Measurements from ENCODE around the gene UBN1. TPM values are rescaled to one million over a fixed set of nuclear protein-coding genes. Genes with fewer than 3 reads are reported as not detected.
A peak's percentile ranks its signal among the peaks of the same experiment; 100 is the strongest.

UBN1 gene
- total RNA-seq, 2 donors from 2014 or later, result 32.0 to 36.0 TPM

- peaks cover 12 to 27% of the 10 kb centered on the region in 2 donors for H3K36me3 Mint-ChIP-seq (ENCODE audit: insufficient read depth in 2 of 2)
- no peaks in the 10 kb centered on the region for H3K27me3 Mint-ChIP-seq (ENCODE audit: low read depth)
- H3K9me3 Mint-ChIP-seq, result no peaks in the 10 kb centered on the region
- peaks cover 8% of the 10 kb centered on the region for H3K4me1 Mint-ChIP-seq (ENCODE audit: low read depth)
- DNase-seq (no peak), ATAC-seq (replicated peaks in 1 of 2) (no peak)
- H3K4me3 Mint-ChIP-seq, result no peak overlapping the region
- H3K27ac Mint-ChIP-seq, result no peak overlapping the region
Measured at GRCh38 chr16:4831616-4832015, 15.7 kb upstream of the UBN1 start.

- Mint-ChIP-seq H3K4me1 (ENCODE audit: low read depth) (peaks cover 8% of the 10 kb centered on the region), H3K4me3 (no peak overlapping the region), H3K27ac (no peak overlapping the region), H3K9me3 (no peaks in the 10 kb centered on the region), H3K27me3 (ENCODE audit: low read depth) (no peaks in the 10 kb centered on the region), H3K36me3 (ENCODE audit: insufficient read depth in 2 of 2) (peaks cover 10 to 32% of the 10 kb centered on the region in 2 donors)
- DNase-seq (no peak), ATAC-seq (replicated peaks in 1 of 2) (no peak)
Measured at GRCh38 chr16:4832698-4833343, 14.5 kb upstream of the UBN1 start.

- Mint-ChIP-seq H3K4me3 (no peak overlapping the region), H3K27ac (peak overlapping the region; percentile 20), H3K36me3 (ENCODE audit: insufficient read depth in 2 of 2) (peaks cover 10 to 32% of the 10 kb centered on the region in 2 donors), H3K4me1 (ENCODE audit: low read depth) (peaks cover 8% of the 10 kb centered on the region), H3K27me3 (ENCODE audit: low read depth) (no peaks in the 10 kb centered on the region), H3K9me3 (no peaks in the 10 kb centered on the region)
- DNase-seq (no peak), ATAC-seq (replicated peaks in 1 of 2) (no peak)
Measured at GRCh38 chr16:4833584-4833983, 13.7 kb upstream of the UBN1 start.

GRCh38 chr16:4836727-4837126 lies 10.6 kb upstream of the UBN1 start:
- peaks cover 7 to 31% of the 10 kb centered on the region in 2 donors for H3K36me3 Mint-ChIP-seq (ENCODE audit: insufficient read depth in 2 of 2)
- H3K4me3 Mint-ChIP-seq, result no peak overlapping the region
- no peaks in the 10 kb centered on the region for H3K9me3 Mint-ChIP-seq
- DNase-seq (no peak), ATAC-seq (replicated peaks in 1 of 2) (no peak)
- peak overlapping the region; percentile 10 for H3K27ac Mint-ChIP-seq
- peaks cover 8% of the 10 kb centered on the region for H3K4me1 Mint-ChIP-seq (ENCODE audit: low read depth)
- no peaks in the 10 kb centered on the region for H3K27me3 Mint-ChIP-seq (ENCODE audit: low read depth)

DNA sequence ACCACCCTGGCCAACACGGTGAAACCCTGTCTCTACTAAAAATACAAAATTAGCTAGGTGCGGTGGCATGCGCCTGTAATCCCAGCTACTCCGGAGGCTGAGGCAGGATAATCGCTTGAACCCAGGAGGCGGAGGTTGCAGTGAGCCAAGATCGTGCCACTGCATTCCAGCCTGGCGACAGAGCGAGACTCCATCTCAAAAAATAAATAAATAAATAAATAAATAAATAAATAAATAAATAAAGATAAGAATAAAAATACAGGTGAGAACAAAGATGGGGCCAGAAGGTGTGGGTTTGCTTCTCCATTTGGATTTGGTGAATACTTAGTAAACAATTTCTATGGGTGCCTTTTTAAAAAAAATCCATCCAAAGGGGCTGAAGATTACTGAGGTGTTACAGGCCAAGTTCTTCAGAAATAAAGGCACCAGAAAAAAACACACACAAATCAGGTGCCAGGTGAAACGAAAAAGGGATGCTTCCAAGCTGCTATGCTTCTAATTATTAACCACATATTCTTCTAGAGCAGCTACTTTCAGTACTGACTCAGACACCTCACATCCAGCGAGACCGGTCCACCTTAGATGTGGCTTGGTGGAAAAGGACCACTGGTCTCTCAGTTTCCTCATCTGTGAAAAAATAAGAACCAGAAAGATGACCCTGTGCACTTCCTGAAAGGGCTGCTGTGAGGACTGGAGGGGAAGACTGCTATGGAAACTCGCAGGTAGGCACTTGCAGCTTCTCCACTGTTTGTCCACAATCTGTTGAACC lies 9.4 kb upstream of the UBN1 start:
- DNase-seq (no peak), ATAC-seq (replicated peaks in 1 of 2) (no peak)
- Mint-ChIP-seq H3K36me3 (ENCODE audit: insufficient read depth in 2 of 2) (peaks cover 4 to 23% of the 10 kb centered on the region in 2 donors), H3K9me3 (no peaks in the 10 kb centered on the region), H3K4me1 (ENCODE audit: low read depth) (peaks cover 8% of the 10 kb centered on the region), H3K27me3 (ENCODE audit: low read depth) (no peaks in the 10 kb centered on the region), H3K4me3 (no peak overlapping the region), H3K27ac (no peak overlapping the region)

- peaks cover 2% of the 10 kb centered on the region for H3K4me1 Mint-ChIP-seq (ENCODE audit: low read depth)
- H3K27ac Mint-ChIP-seq, result no peak overlapping the region
- H3K27me3 Mint-ChIP-seq (ENCODE audit: low read depth), result no peaks in the 10 kb centered on the region
- ATAC-seq (replicated peaks in 1 of 2), result no peak
- H3K9me3 Mint-ChIP-seq, result no peaks in the 10 kb centered on the region
- H3K4me3 Mint-ChIP-seq, result no peak overlapping the region
- no peak for DNase-seq
- H3K36me3 Mint-ChIP-seq (ENCODE audit: insufficient read depth in 2 of 2), result peaks cover 6 to 24% of the 10 kb centered on the region in 2 donors
Measured at GRCh38 chr16:4839942-4840341, 7.3 kb upstream of the UBN1 start.

- ATAC-seq (replicated peaks in 1 of 2) (no peak), DNase-seq (no peak)
- Mint-ChIP-seq H3K27ac (peak overlapping the region; percentile 67), H3K4me1 (ENCODE audit: low read depth) (peaks cover 9% of the 10 kb centered on the region), H3K4me3 (no peak overlapping the region), H3K9me3 (no peaks in the 10 kb centered on the region), H3K36me3 (ENCODE audit: insufficient read depth in 2 of 2) (peaks cover 6 to 26% of the 10 kb centered on the region in 2 donors), H3K27me3 (ENCODE audit: low read depth) (no peaks in the 10 kb centered on the region)
Measured at GRCh38 chr16:4840984-4841383, 6.3 kb upstream of the UBN1 start.

- Mint-ChIP-seq H3K27ac (peak overlapping the region; percentile 86), H3K9me3 (no peaks in the 10 kb centered on the region), H3K4me1 (ENCODE audit: low read depth) (peaks cover 48% of the 10 kb centered on the region), H3K4me3 (peak overlapping the region; percentile 89 to 95), H3K36me3 (ENCODE audit: insufficient read depth in 2 of 2) (peaks cover 2 to 6% of the 10 kb centered on the region in 2 donors), H3K27me3 (ENCODE audit: low read depth) (no peaks in the 10 kb centered on the region)
- ATAC-seq (replicated peaks in 1 of 2) (no peak), DNase-seq (peak; percentile 27)
Measured at GRCh38 chr16:4846503-4846900, 779 bp upstream of the UBN1 start.

DNA sequence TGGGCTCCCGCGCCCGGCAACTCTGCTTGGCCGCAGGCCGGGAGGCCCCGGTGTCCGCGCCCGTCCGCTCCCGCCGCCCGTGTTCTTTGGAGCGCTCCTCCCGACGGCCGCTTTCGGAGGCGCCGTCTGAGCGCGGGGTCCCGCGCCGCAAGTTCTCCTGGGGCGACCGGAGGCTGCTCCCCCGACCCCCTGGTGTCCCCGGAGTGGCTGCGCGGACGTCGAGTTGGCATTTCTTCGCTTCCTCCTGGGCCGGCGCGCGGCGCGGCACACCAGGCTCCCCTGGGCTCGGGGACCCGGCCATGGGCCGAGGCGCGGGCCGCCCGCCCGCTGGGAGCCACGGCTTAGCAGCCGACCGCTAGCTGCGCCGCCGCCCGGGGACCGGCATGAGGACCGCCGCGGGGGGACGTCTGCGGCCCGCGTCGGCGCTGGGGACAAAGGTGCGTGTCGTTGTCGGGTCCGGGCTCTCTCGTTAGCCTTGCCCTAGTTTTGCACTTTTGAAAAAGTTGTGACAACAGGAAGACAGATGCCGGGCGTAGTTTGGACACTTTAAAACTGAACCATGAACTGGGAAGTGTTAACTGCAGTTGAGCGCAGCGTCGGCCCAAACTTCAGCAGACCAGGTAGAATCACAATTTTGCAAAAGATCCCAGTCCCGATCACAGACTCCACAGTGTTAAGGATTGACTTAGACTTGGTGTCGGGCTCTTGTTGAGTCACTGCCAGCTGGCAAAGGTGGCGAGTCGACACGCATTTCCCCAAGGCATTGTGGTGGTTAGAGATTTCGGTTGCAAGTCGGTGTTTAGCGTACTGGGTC lies 700 bp downstream of the UBN1 start:
- H3K27ac Mint-ChIP-seq, result peak overlapping the region; percentile 74
- ATAC-seq (replicated peaks in 1 of 2), result peak; percentile 15 to 22
- no peaks in the 10 kb centered on the region for H3K9me3 Mint-ChIP-seq
- peaks cover 55% of the 10 kb centered on the region for H3K4me1 Mint-ChIP-seq (ENCODE audit: low read depth)
- H3K27me3 Mint-ChIP-seq (ENCODE audit: low read depth), result no peaks in the 10 kb centered on the region
- H3K36me3 Mint-ChIP-seq (ENCODE audit: insufficient read depth in 2 of 2), result peaks cover 2 to 3% of the 10 kb centered on the region in 2 donors
- peak overlapping the region; percentile 88 to 95 for H3K4me3 Mint-ChIP-seq
- DNase-seq, result peak; percentile 48 to 58

DNA sequence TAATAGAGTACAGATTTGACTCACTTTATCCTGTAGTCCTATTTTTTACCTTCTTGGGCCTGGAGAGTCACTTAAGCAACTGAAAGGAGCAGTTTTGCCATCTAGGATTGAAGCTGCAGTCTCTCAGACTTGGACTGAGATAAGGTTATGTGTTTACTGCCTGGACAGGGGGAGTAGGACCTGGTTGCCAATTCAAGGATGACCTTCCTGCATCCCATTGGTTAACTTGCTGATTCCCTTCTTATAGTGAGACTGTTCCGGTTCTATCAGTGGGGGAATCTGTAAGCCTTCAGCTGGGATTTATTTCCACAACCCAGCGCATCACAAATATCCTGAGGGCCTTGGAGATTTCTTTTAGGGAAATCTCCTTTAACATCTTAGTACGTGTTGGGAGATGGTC lies 2.9 kb downstream of the UBN1 start:
- H3K4me3 Mint-ChIP-seq, result peak overlapping the region; percentile 40 to 50
- no peaks in the 10 kb centered on the region for H3K27me3 Mint-ChIP-seq (ENCODE audit: low read depth)
- H3K36me3 Mint-ChIP-seq (ENCODE audit: insufficient read depth in 2 of 2), result peaks cover 0 to 10% of the 10 kb centered on the region in 2 donors
- no peaks in the 10 kb centered on the region for H3K9me3 Mint-ChIP-seq
- H3K27ac Mint-ChIP-seq, result no peak overlapping the region
- DNase-seq, result no peak
- ATAC-seq (replicated peaks in 1 of 2), result no peak
- H3K4me1 Mint-ChIP-seq (ENCODE audit: low read depth), result peaks cover 54% of the 10 kb centered on the region

GRCh38 chr16:4852221-4852872 lies 5.1 kb downstream of the UBN1 start:
- Mint-ChIP-seq H3K36me3 (ENCODE audit: insufficient read depth in 2 of 2) (peaks cover 0 to 8% of the 10 kb centered on the region in 2 donors), H3K4me1 (ENCODE audit: low read depth) (peaks cover 42% of the 10 kb centered on the region), H3K27me3 (ENCODE audit: low read depth) (no peaks in the 10 kb centered on the region), H3K9me3 (no peaks in the 10 kb centered on the region), H3K27ac (peak overlapping the region; percentile 24), H3K4me3 (no peak overlapping the region)
- DNase-seq (no peak), ATAC-seq (replicated peaks in 1 of 2) (no peak)

GRCh38 chr16:4855371-4855770 lies 8.1 kb downstream of the UBN1 start:
- Mint-ChIP-seq H3K4me1 (ENCODE audit: low read depth) (peaks cover 18% of the 10 kb centered on the region), H3K36me3 (ENCODE audit: insufficient read depth in 2 of 2) (peaks cover 3 to 23% of the 10 kb centered on the region in 2 donors), H3K4me3 (no peak overlapping the region), H3K9me3 (no peaks in the 10 kb centered on the region), H3K27ac (no peak overlapping the region), H3K27me3 (ENCODE audit: low read depth) (no peaks in the 10 kb centered on the region)
- ATAC-seq (replicated peaks in 1 of 2) (no peak), DNase-seq (no peak)
